ENCODE results near the gene ALKBH6. TPM values are rescaled to one million over a fixed set of nuclear protein-coding genes. Genes with fewer than 3 reads are reported as not detected.
A peak's percentile ranks its signal among the peaks of the same experiment; 100 is the strongest.

The ALKBH6 gene
- total RNA-seq, 2 donors from 2014 or later, result 9.6 to 33.0 TPM

GRCh38 chr19:36006955-36007354 is 7.1 kb downstream of the ALKBH6 start:
- Histone ChIP-seq H3K27ac (no peak overlapping the region), H3K9me3 (no peaks in the 10 kb centered on the region), H3K27me3 (no peaks in the 10 kb centered on the region), H3K4me3 (no peak overlapping the region), H3K4me1 (peaks cover 22% of the 10 kb centered on the region), H3K36me3 (replicated peaks in 1 of 2; ENCODE audit: insufficient read depth in 1 of 2, low read depth in 2 of 2) (no peaks in the 10 kb centered on the region)
- intact Hi-C loops (cut with DNase I), result no loop called here
- no peak for ATAC-seq
- no peak for DNase-seq
- WGBS, 2 donors, result 68 to 74% methylated on average over 3 to 5 of the region's 5 CpGs
- TF ChIP-seq CTCF (IDR thresholded peaks at IDR 0.05) (no peak), POLR2A (IDR thresholded peaks at IDR 0.05) (no peak)

GRCh38 chr19:36003284-36003683 is 10.7 kb downstream of the ALKBH6 start:
- Histone ChIP-seq H3K27ac (no peak overlapping the region), H3K9me3 (no peaks in the 10 kb centered on the region), H3K4me3 (no peak overlapping the region), H3K36me3 (replicated peaks in 1 of 2; ENCODE audit: insufficient read depth in 1 of 2, low read depth in 2 of 2) (no peaks in the 10 kb centered on the region), H3K27me3 (no peaks in the 10 kb centered on the region), H3K4me1 (peaks cover 20% of the 10 kb centered on the region)
- ATAC-seq, result no peak
- intact Hi-C loops (cut with DNase I), result no loop called here
- TF ChIP-seq CTCF (IDR thresholded peaks at IDR 0.05) (no peak), POLR2A (IDR thresholded peaks at IDR 0.05) (no peak)
- WGBS, 2 donors, result 75 to 89% methylated on average over 3 to 4 of the region's 4 CpGs
- DNase-seq, result no peak

- Histone ChIP-seq H3K27ac (no peak overlapping the region), H3K4me3 (no peak overlapping the region), H3K36me3 (replicated peaks in 1 of 2; ENCODE audit: insufficient read depth in 1 of 2, low read depth in 2 of 2) (no peaks in the 10 kb centered on the region), H3K9me3 (no peaks in the 10 kb centered on the region), H3K4me1 (peaks cover 25% of the 10 kb centered on the region), H3K27me3 (no peaks in the 10 kb centered on the region)
- intact Hi-C loops (cut with DNase I), result no loop called here
- TF ChIP-seq CTCF (IDR thresholded peaks at IDR 0.05), result no peak
- no peak for TF ChIP-seq POLR2A (IDR thresholded peaks at IDR 0.05)
- no peak for ATAC-seq
- WGBS, 2 donors, result 98 to 100% methylated on average over 3 of the region's 3 CpGs
- no peak for DNase-seq
Observed at GRCh38 chr19:36001605-36002004, 12.4 kb downstream of the ALKBH6 start.

- H3K27ac ChIP-seq, result peak overlapping the region in 2 of 4 donors; percentile 60 to 85
- H3K4me1 ChIP-seq, result peaks cover 42% of the 10 kb centered on the region
- intact Hi-C loops (cut with DNase I), result no loop called here
- H3K4me3 ChIP-seq, result no peak overlapping the region
- no peaks in the 10 kb centered on the region for H3K9me3 ChIP-seq
- ATAC-seq (no peak), DNase-seq (no peak)
- no peak for TF ChIP-seq CTCF (IDR thresholded peaks at IDR 0.05)
- TF ChIP-seq POLR2A (IDR thresholded peaks at IDR 0.05), result no peak
- no peaks in the 10 kb centered on the region for H3K36me3 ChIP-seq (replicated peaks in 1 of 2; ENCODE audit: insufficient read depth in 1 of 2, low read depth in 2 of 2)
- H3K27me3 ChIP-seq, result no peaks in the 10 kb centered on the region
- 80 to 84% methylated on average over 8 of the region's 8 CpGs for WGBS, 2 donors
Observed at GRCh38 chr19:35996777-35997176, 17.2 kb downstream of the ALKBH6 start.

Data from body of pancreas (tissue), 4 donors.